Cardiac muscle cell (in vitro differentiated cells and primary cell): ENCODE data around the gene TMEM91. TPM values are rescaled to one million over a fixed set of nuclear protein-coding genes. Genes with fewer than 3 reads are reported as not detected.
"Not testable (repeated sequence)": the region's sequence is repeated elsewhere in the genome, so short reads cannot be mapped to it uniquely, and the experiment has no call there.

Experiments
- DNase-seq, 2 donors: peaks; one replicate each; pipeline versions ENCODE4 v3.0.0 to v3.0.0-alpha.2; 2010 to 2017; ENCODE audit warnings: low read depth in 1 of 2, low spot score in 1 of 2
- H3K27ac ChIP-seq: fragments of 200-600 bp; sonication (generic); 2 replicates; pipeline ENCODE4 v1.5.1; 2016
- H3K27me3 ChIP-seq: fragments of 200-600 bp; sonication (generic); 2 replicates; pipeline ENCODE4 v1.6.0; 2016; ENCODE audit warnings: control low read depth
- H3K36me3 ChIP-seq: fragments of 200-600 bp; sonication (generic); 2 replicates; pipeline ENCODE4 v1.5.1; 2016; ENCODE audit warnings: control low read depth
- H3K4me1 ChIP-seq: fragments of 200-600 bp; sonication (generic); 2 replicates; pipeline ENCODE4 v1.8.1; 2017; ENCODE audit warnings: low read depth, mild to moderate bottlenecking, mixed run types
- H3K4me3 ChIP-seq: fragments of 200-600 bp; sonication (generic); 2 replicates; pipeline ENCODE4 v1.5.1; 2016; ENCODE audit warnings: mild to moderate bottlenecking
- H3K9me3 ChIP-seq: fragments of 200-600 bp; sonication (generic); 2 replicates; pipeline ENCODE4 v1.5.1; 2017; ENCODE audit warnings: low read depth, mild to moderate bottlenecking, control low read depth
- polyA plus RNA-seq: library from polyadenylated mRNA; unstranded; fragments of >200 nt; fragmentation: Nextera tagmentation; extraction: Ambion mirVana; gene quantifications from 2 replicates; pipeline ENCODE4 v1.2.1, GENCODE V29; 2016
- total RNA-seq: library from RNA; depleted of rRNA; stranded (reverse); fragments of >200 nt; gene quantifications from 2 replicates; pipeline ENCODE4 v1.2.3, GENCODE V29; 2016
- TF ChIP-seq, protein P1 (sequence below): IDR thresholded peaks from 2 replicates; pipeline ENCODE4 v1.5.1; 2012; ENCODE audit warnings: low read depth, mild to moderate bottlenecking, low read length

The TMEM91 gene
- total and polyA plus RNA-seq, 2 experiments from 2014 or later = 14.5 to 21.8 TPM

DNA sequence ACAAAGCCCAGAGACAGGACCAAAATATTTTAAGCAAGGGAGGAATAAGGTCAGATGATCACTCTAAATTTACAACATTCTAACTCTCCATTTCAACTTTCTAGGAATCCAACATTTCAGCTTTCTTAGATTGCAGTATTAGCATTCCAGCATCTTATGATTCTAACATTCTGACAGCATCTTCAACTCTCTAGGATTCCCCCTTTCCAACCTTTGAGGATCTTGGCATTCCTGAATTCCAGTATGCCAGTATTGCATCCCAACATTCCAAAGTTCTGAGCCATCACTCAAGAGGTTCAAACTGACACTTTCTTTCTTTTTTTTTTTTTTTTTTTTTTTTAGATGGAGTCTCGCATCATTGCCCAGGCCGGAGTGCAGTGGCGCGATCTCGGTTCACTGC lies 36.4 kb upstream of the TMEM91 start:
- Histone ChIP-seq H3K36me3 (no peaks in the 10 kb centered on the region), H3K27me3 (no peaks in the 10 kb centered on the region), H3K9me3 (no peaks in the 10 kb centered on the region), H3K4me1 (no peaks in the 10 kb centered on the region), H3K4me3 (no peak overlapping the region), H3K27ac (no peak overlapping the region)
- TF ChIP-seq, protein P1, sequence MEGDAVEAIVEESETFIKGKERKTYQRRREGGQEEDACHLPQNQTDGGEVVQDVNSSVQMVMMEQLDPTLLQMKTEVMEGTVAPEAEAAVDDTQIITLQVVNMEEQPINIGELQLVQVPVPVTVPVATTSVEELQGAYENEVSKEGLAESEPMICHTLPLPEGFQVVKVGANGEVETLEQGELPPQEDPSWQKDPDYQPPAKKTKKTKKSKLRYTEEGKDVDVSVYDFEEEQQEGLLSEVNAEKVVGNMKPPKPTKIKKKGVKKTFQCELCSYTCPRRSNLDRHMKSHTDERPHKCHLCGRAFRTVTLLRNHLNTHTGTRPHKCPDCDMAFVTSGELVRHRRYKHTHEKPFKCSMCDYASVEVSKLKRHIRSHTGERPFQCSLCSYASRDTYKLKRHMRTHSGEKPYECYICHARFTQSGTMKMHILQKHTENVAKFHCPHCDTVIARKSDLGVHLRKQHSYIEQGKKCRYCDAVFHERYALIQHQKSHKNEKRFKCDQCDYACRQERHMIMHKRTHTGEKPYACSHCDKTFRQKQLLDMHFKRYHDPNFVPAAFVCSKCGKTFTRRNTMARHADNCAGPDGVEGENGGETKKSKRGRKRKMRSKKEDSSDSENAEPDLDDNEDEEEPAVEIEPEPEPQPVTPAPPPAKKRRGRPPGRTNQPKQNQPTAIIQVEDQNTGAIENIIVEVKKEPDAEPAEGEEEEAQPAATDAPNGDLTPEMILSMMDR = no peak
- DNase-seq = peak in 1 of 2 donors; percentile 52

DNA sequence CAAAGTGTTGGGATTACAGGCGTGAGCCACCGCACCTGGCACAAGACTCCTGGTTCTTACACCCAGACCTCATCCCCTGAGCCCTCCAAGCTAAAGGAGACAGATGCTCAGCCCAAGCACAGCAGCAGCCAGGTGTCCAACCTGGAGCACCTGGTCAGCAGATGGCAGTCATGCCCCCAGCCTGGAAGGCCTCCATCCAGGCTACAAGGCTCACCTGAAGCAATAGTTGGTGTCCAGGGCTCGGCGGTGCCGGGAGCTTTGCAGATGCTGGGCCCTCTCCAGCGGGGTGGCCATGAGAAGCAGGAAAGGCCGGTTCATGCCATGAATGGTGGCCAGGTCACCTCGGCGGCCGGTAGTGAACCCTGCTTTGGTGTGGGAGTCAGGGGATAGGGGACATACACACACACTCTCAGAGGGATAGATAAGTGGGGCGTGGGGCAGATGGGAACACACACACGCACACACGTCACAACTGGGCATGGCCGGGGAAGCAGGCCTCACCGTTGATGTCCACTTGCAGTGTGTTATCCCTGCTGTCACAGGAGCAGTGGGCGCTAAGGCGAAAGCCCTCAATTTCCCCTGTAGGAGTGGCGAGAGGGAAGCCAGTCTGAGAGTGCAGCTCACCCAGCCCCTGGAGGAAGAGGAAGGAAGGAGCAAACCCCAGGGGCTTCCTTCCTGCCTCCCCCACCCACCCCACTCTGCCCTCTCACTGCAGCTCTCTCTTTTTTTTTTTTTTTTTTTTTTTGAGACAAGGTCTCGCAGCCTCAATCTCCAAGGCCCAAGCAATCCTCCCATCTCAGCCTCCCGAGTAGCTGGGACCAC lies 34.5 kb upstream of the TMEM91 start:
- H3K9me3 ChIP-seq = no peaks in the 10 kb centered on the region
- H3K4me3 ChIP-seq = no peak overlapping the region
- H3K36me3 ChIP-seq = no peaks in the 10 kb centered on the region
- no peak overlapping the region for H3K27ac ChIP-seq
- TF ChIP-seq, protein P1 = no peak
- DNase-seq = no peak
- no peaks in the 10 kb centered on the region for H3K4me1 ChIP-seq
- H3K27me3 ChIP-seq = no peaks in the 10 kb centered on the region

DNA sequence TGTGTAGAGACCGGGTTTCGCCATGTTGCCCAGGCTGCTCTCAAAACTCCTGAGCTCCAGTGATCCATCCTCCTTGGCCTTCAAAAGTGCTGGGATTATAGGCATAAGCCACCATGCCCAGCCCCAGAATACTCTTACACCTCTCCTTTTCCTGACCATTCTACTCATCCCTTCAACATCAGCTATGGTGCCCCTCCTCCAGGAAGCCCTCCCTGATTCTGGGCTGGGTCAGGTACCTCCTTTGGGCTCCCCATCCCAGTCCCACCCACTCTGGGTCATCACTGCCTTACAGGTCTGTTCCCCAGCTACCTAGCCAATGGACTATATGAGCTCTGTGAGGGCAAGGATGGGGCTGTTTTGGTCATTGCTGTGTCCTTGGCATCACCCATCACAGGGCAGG lies 32.2 kb upstream of the TMEM91 start:
- H3K27me3 ChIP-seq = no peaks in the 10 kb centered on the region
- no peaks in the 10 kb centered on the region for H3K9me3 ChIP-seq
- no peak for DNase-seq
- TF ChIP-seq, protein P1 = no peak
- H3K4me1 ChIP-seq = no peaks in the 10 kb centered on the region
- H3K36me3 ChIP-seq = no peaks in the 10 kb centered on the region
- no peak overlapping the region for H3K4me3 ChIP-seq
- H3K27ac ChIP-seq = no peak overlapping the region

DNA sequence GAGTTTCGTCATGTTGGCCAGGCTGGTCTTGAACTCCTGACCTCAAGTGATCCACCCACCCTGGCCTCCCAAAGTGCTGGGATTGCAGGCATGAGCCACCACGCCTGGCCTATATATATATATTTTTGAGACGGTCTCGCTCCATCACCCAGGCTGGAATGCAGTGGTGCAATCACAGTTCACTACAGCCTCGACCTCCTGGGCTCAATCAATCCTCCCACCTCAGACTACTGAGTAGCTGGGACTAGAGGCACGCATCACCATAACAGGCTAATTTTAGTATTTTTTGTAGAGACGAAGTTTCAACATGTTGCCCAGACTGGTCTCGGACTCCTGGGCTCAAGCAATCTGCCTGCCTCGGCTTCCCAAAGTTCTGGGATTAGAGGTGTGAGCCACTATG lies 29.4 kb upstream of the TMEM91 start:
- H3K4me1 ChIP-seq, DNase-seq, H3K27me3 ChIP-seq, H3K36me3 ChIP-seq, H3K9me3 ChIP-seq, H3K27ac ChIP-seq, H3K4me3 ChIP-seq: not testable (repeated sequence)

DNA sequence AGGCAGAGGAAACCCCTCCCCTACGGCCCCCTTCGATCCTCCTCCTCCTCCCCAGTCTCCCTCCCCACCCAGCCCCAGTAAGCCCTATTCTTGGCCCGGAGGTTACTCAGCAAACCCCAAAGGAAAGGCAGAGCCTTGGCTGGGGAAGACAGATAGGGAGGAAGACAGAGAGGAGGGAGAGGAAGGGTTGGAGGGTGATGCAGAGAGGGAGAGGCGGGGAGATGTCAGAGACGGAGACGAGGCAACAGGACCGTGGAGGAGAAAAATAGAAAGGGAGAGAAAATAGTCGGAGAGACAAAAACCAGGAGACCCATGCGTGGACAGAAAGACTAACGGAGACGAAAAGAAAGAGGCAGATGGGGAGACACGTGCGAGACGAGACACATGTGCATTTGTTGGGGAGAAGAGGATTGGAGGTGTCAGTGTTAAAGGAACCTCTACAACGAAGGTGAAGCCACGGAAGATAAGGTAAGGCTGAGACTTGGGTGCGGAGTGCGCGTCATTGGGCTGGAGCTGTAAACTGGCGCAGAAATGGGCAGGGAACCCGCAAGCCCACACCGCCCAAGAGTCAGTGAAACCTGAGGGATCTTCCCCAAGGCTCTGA lies 25.5 kb upstream of the TMEM91 start:
- Histone ChIP-seq H3K4me3 (peak overlapping the region; percentile 68), H3K9me3 (no peaks in the 10 kb centered on the region), H3K4me1 (no peaks in the 10 kb centered on the region), H3K27ac (no peak overlapping the region), H3K36me3 (no peaks in the 10 kb centered on the region), H3K27me3 (no peaks in the 10 kb centered on the region)
- peak in 1 of 2 donors; percentile 28 for DNase-seq
- TF ChIP-seq, protein P1 = no peak
